Ishikawa (cell line): ENCODE measurements around the gene CHMP5.

Source experiments
- RAD21 ChIP-seq: IDR thresholded peaks from 2 replicates; pipeline ENCODE4 v1.6.1; 2012; ENCODE audit warnings: low read depth
- REST ChIP-seq: IDR thresholded peaks from 2 replicates; pipeline ENCODE4 v1.6.1; 2012; ENCODE audit warnings: low read depth, mild to moderate bottlenecking
- TCF12 ChIP-seq: IDR thresholded peaks from 2 replicates; pipeline ENCODE4 v1.6.1; 2012; ENCODE audit warnings: low read depth
- TEAD4 ChIP-seq: IDR thresholded peaks from 2 replicates; pipeline ENCODE4 v1.6.1; 2012
- USF1 ChIP-seq: IDR thresholded peaks from 2 replicates; pipeline ENCODE4 v1.6.1; 2012
- YY1 ChIP-seq: IDR thresholded peaks from 2 replicates; pipeline ENCODE4 v1.6.1; 2012; ENCODE audit warnings: low read depth
- TF ChIP-seq, protein P1 (sequence below): IDR thresholded peaks from 2 replicates; pipeline ENCODE4 v1.6.1; 2012

DNA sequence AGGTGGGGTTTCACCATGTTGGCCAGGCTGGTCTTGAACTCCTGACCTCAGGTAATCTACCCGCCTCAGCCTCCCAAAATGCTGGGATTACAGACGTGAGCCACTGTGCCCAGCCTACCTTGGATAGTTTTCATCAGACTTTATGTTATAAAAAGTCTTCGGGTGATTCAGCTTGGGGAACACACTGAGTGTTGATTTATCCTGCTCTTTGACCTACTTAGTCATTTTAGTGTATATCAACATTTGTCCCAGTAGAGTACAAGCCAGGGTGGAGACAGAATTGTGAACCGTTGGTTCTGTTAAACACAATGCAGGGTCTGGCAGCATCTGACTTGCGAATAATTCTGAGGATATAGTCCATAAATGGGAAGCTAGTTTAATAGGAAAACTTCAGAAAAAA, 65.1 kb downstream of the CHMP5 start:
- TF ChIP-seq RAD21 (no peak), YY1 (no peak), TEAD4 (no peak), USF1 (no peak), TCF12 (no peak), REST (no peak)
- TF ChIP-seq, protein P1, sequence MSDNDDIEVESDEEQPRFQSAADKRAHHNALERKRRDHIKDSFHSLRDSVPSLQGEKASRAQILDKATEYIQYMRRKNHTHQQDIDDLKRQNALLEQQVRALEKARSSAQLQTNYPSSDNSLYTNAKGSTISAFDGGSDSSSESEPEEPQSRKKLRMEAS = no peak
